Limb (tissue), 2 donors: ENCODE results near the gene MMD2.
A peak's percentile ranks its signal among the peaks of the same experiment; 100 is the strongest.
"Not testable (repeated sequence)": the region's sequence is repeated elsewhere in the genome, so short reads cannot be mapped to it uniquely, and the experiment has no call there.

Experiments used
- DNase-seq, 2 donors: peaks; one replicate each; pipeline ENCODE4 v3.0.0-alpha.2; 2016; ENCODE audit errors: extremely low spot score in 2 of 2

MMD2 gene

GRCh38 chr7:4958477-4959301 lies at the start of gene MMD2:
Gene MMD2 (minus strand): TSS chr7:4959187. CDS start chr7:4959017, 170 bp downstream.
- DNase-seq: peak in 1 of 2 donors; percentile 56

GRCh38 chr7:5005066-5005465 lies 46.1 kb upstream of the MMD2 start:
- DNase-seq: no peak

GRCh38 chr7:5001911-5002310 lies 42.9 kb upstream of the MMD2 start:
- DNase-seq: no peak

- no peak for DNase-seq
Observed at GRCh38 chr7:5001003-5001402, 42.0 kb upstream of the MMD2 start.

- no peak for DNase-seq
Observed at GRCh38 chr7:4999369-4999950, 40.5 kb upstream of the MMD2 start.

- no peak for DNase-seq
Observed at GRCh38 chr7:4998910-4999309, 39.9 kb upstream of the MMD2 start.

- DNase-seq: no peak
Observed at GRCh38 chr7:4998244-4998643, 39.3 kb upstream of the MMD2 start.

- DNase-seq: no peak
Observed at GRCh38 chr7:4996696-4997222, 37.8 kb upstream of the MMD2 start.

GRCh38 chr7:4995429-4995969 lies 36.5 kb upstream of the MMD2 start:
- DNase-seq: no peak

- no peak for DNase-seq
Observed at GRCh38 chr7:4993471-4993870, 34.5 kb upstream of the MMD2 start.

- not testable (repeated sequence) for DNase-seq
Observed at GRCh38 chr7:4982741-4983140, 23.8 kb upstream of the MMD2 start.

- not testable (repeated sequence) for DNase-seq
Observed at GRCh38 chr7:4981295-4981890, 22.4 kb upstream of the MMD2 start.

GRCh38 chr7:4975626-4976025 lies 16.6 kb upstream of the MMD2 start:
- not testable (repeated sequence) for DNase-seq

- peak; percentile 89 to 96 for DNase-seq
Observed at GRCh38 chr7:4973728-4974198, 14.8 kb upstream of the MMD2 start.

GRCh38 chr7:4972446-4972845 lies 13.5 kb upstream of the MMD2 start:
- not testable (repeated sequence) for DNase-seq

GRCh38 chr7:4965295-4966022 lies 6.5 kb upstream of the MMD2 start:
- DNase-seq: no peak

- DNase-seq: no peak
Observed at GRCh38 chr7:4964506-4964905, 5.5 kb upstream of the MMD2 start.

GRCh38 chr7:4962872-4963775 lies 4.1 kb upstream of the MMD2 start:
- DNase-seq: no peak

GRCh38 chr7:4960363-4960762 lies 1.4 kb upstream of the MMD2 start:
- DNase-seq: no peak

- no peak for DNase-seq
Observed at GRCh38 chr7:4959893-4960292, 906 bp upstream of the MMD2 start.
